CD4-positive, alpha-beta T cell treated with Interleukin-1 beta for 1 hour (primary cell): ENCODE measurements around the gene LCLAT1.
A peak's percentile ranks its signal among the peaks of the same experiment; 100 is the strongest.

Experiments
- DNase-seq, 2 donors: peaks; one replicate each; pipeline ENCODE4 v3.0.0-alpha.2; 2020 to 2022

LCLAT1 gene

DNA sequence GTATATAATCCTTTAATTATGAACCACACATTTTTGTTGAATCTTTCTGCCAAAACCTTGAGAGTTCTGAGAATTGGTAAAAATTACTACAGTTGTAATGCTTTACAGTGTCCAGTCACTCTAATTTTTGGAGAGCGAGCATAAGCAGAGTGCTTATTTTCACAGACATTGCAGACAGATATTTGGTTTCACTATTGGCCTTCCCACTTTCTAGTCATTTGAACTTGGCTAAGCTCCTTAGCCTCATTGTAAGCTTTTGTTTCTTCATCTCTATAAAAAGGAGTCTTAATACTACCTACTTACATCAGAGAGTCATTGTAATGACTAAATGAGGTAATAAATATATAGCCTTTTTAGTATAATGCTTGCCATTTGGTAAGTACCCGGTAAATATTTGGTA is 80.4 kb downstream of the LCLAT1 start:
- no peak for DNase-seq

DNA sequence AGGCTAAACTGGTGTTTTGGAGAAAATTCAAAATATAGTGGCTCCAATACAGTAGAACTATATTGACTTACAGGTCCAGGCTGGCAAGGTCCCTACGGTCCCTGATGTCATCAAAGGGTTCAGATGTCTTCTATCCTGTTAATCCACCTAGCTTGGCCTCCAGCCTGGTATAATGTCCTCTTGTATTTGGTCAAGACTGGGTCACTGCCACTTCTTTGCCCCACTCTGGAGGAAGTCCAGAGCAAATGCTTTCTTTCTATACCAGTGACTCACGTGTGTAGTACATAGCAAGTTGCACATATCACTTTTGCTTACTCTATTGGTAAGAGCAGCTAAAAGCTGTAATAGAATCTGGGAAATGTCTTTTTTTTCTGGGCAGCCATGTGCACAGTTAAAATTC is 80.8 kb downstream of the LCLAT1 start:
- DNase-seq = no peak

DNA sequence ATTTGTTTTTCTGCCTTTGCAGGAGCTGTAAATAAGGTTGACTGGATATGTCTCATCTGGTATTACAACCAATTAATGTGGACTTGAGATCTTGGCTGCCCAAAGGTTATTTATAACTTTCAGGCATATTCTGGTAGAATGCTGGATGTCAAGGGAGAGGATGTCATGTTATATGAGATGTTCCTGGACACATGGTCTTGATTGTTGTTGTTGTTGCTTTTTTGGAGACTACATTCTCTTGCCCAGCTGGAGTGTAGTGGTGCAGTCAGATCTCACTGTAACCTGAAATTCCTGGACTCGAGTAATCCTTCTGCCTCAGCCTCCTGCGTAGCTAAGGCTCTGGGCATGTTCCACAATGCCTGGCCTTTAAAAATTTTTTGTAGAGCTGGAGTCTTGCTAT is 83.3 kb downstream of the LCLAT1 start:
- DNase-seq = no peak

DNA sequence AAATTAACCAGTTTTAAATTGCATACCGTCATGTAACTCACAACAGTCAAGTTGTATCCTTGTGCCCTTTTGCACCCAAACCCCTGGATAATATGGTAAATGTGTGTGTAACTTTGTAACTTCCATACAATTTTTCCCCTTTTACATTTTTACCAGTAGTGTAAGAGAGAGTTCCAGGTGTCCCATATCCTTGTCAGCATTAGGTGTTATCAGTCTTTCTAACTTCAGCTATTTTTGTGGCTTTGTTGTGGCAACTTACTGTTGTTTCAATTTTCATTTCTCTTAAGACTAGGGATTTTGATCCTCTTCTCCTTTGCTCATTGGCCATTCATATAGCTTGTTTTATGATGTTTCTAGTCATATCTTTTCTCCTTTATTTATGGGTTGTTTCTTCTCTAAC is 94.6 kb downstream of the LCLAT1 start:
- no peak for DNase-seq

DNA sequence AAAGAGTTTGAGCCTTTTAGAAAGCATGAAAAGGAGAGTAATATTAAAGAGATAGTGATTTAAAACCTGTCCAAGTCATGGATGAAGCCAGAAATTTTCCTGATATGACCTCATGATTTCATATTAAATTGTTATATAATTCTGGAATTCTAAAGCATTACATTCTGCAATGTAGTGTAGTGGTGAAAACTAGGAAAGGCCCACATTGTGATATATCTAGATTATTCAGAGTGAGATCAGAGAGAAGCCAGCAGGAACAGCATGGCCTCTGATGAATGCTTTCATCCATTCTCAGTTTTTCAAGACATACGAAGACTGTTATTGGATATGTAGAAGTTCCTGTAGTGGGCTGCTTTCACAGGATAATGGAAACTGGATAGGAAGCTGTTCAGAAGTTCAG is 98.8 kb downstream of the LCLAT1 start:
- DNase-seq = no peak

DNA sequence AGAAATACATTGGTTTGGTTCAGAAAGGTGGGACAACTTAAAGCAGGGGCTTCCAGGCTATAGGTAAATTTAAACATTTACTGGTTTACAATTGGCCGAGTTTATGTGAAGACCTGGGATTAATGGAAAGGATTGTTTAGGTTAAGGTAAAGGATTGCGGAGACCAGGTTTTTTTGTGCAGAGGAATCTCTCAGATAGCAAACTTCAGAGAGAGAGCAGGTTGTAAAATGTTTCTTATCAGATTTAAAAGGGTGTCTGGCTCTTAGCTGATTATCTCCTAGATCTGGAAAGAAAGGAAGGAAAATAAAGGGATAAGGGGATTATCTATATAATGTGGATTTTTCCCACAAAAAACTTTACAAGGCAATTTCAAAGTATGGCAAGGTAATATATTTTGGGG is 101.3 kb downstream of the LCLAT1 start:
- no peak for DNase-seq

DNA sequence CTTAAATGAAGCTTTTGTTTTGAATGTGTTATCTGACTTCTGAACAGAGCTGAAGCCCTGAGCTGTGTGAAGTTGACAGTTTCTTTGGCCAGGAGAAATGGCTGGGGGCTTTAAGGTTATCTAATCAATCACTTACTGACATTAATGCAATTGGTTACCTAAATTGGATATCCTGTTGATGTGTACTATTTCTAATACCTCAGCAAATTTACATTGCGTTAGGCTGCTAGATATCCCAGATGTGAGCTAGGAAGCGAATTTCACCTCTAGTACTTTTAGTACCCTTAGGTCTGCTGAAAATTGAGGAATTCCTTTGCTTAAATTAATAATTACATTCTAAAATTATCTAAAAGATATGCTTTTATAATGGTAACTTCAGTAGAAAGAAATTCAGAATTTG is 102.0 kb downstream of the LCLAT1 start:
- no peak for DNase-seq

DNA sequence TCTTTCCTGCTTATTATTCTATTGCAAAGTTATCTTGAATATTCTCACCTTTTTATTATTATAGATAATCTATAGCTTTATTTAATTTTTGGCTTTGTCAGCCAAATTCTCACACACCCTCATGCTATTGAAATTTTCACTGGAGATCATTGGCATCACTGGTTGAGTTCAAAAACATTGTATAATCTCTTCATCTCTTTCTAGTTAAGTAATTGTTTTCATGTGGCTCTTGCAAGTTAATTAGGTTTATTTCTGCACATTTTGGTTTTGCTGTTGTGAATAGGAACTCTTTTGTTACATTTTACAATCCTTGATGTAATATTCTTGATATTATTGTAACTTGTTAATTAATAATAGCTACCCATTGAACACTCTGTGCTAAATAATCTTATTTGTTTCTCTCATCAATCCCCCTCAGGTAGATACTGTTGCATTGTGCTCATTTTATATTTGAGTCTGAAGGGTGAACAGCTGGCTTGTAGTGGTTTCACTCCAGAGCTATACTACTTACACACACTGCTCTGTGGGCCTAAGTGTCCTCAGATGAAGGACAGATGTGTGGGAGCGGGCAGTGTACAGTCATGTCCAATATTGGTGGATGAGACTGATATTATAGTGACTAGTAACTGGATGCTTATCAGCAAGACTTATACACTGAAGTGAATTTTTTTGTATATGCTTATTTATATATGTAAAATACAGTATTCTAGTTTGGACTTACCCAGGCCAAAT is 112.7 kb downstream of the LCLAT1 start:
- DNase-seq = no peak

DNA sequence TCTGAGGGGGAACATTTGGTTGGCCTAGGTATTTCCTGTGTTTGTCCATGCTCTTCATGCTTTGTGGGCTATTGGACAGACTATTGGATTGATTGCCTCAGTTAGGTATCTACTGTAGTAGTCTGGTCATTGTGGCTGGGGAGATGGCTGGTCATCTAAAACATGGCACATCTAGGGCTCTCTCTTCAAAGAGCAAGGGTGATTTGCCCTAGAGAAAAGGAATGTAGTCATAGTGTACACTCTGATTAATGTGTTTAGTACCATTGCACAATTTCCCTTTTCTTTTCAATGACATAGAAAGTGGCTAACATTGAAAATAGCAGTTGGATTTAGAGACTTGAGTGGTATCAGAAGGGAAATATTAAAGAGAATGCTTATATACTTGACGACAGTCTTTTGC is 114.3 kb downstream of the LCLAT1 start:
- no peak for DNase-seq

DNA sequence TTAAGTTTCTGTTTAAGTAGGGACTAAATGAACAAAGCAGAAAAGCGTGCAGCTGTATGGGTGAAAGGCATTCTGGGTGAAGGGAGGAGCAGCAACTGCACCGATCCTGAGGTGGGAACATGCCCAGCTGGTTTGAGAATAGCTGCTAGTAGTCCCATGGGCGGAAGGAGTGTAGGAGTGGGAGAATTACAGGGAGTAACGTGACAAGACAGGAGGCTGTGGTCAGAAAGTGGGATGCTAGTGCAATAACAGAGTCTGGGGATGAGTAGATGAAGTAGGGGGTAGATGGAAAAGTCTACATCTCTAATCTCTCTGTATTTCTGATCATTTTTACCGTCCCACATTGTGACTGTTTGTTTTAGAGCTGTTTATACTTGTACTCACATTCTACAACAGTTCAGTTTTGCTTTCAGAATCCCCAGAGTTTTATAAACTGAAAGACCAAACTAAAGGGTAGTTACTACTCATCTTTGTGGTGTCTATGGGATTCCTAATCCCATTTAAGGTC is 118.9 kb downstream of the LCLAT1 start:
- no peak for DNase-seq

DNA sequence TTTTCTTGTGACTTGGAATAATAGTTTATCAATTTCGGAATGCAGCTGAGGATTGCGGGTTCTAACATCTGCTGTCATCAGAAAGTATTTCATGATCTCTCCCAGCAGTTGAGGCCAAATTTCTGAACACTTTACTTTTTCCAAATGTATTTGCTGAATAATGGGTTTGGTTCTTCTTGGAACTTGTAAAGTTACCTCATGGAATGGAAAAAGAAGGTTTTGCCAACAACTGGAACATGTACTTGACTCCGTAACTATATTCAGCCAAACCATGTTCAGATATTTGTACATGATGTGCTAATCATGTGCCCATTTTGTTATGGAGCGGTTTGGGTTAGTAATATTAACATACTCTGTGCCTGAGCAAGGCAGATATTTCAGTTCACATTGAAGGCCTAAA is 119.6 kb downstream of the LCLAT1 start:
- no peak for DNase-seq

DNA sequence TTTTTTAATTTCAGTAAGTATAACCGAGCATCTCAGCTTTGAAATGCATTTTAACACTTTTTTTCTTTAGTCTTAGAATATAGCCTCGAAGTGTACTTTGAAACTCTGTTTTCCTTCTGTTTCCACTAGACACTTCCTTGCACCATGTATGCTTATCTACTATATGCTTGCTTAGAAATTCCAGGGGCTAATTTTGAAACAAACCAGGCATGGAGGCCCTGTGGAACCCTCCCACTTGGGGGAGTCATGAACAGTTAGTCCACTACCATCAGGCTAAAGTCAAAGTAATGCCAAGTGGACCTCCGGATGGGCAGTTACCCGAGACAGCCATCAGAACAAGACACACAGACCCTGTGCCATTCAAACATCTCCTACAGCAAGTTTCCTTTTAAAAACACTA is 120.3 kb downstream of the LCLAT1 start:
- DNase-seq = no peak

DNA sequence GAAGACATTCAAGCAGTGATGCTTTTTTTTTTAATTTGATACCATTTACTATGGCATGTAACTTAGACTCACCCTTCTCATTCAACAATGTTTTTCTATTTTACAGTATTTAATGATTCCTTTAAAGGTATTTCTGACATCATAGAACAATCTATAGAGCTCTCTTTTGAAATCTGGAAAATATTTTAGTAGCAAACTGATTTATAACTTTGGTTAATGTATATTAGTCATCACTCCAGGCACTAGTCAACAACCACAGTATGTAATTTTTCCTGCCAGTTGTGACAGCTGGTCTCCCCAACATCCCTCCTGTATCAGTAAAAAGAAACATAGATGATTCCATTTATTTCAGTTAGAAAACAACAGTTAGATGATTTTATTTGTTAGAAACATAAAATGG is 122.9 kb downstream of the LCLAT1 start:
- DNase-seq = no peak

DNA sequence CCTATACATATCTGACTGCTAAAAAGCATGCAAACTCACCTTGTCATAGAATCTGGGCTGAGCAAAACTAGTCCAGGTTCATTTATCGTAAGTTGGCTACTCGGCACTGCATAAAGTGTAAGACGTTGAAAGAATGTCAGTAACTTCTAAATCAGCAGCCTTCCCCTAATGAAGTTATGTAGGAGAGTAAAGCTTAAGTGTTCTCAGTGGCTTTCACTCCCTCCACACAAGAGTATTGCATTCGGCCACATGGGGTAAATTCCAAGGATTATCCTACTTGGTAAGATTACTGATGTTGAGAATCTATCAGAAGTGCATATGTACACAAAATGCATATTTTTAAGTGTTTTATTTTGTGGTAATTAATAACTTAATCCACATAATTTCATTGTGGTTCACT is 130.1 kb downstream of the LCLAT1 start:
- DNase-seq = no peak

DNA sequence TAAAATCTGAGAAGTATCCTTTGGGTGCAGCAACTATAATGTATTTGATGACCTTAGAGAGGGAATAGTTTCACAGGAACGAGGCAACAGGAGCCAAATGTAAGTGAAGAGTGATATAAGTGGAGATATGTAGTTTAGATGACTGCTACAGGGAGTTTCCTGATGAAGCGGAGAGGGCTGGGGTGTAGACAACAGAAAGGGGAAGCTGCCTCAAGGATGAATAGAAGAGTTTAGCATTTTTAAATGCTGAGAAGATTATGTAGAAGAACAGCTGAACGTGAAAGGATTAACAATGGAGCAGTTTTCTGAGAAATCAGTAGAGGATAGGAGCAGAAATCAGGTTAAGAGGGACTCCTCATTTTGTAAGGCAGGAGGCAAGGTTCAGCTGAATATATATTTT is 133.3 kb downstream of the LCLAT1 start:
- peak in 1 of 2 donors; percentile 18 for DNase-seq

DNA sequence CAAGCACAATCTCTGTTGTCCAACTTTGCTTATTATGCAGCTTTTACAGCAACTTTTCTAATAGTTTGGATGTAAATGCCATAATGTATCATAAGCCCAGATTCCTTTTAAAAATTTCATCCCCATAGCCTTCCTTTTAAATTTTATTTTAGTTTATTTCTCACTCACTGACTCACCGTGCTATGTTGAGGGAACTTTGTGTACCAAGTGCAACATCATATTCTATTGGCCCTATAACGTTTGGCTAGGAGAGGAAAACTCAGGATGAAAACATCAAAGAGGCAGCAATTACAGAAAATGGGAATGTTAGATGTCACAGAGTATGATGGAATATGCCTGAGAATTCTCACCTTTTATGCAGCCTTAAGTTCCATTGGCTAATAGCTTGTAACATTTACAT is 135.5 kb downstream of the LCLAT1 start:
- DNase-seq = no peak

DNA sequence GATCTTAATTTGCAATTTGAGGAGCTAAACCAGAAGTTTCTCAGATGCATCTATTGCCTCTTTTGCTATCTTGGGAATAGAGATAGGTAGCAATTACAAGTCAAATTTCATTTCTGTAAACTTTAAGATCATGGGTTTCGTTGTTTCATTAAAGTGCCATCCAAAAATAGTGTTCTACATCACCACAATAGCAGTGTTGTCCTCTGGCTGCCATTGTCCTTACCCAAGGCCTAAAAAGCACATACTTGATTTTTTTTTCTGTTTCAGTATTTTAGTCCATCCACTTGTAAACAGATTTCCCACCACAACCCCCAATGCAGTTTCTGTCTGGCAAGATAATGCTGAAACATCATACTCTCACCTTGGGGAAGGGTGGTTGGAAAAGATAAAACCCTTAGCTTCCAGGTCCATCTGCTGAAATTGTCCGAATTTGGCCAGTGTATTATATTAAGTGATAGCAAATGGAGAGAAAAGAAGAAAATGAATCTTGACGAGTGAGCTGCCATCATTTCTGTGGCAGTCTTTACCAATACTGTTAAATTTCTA is 136.2 kb downstream of the LCLAT1 start:
- no peak for DNase-seq

DNA sequence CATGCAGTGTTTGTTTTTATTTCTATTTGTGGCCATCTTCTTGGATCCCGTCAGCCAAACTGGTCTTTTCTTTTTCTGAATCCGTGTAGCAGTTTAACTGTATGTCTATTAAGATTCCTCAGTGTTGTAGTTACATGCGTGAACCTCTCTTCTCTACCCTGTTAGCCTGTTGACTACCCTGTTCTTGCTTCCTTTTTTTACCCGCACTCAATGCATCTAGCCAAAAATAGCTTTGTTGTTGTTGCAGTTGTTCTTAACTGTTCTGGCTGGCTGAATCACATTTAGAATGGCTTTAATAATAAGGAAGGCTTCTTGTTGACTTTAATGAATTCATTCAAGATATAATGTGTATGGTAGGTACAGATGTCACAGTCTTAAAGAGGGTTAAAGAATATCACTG is 137.1 kb downstream of the LCLAT1 start:
- DNase-seq = no peak

DNA sequence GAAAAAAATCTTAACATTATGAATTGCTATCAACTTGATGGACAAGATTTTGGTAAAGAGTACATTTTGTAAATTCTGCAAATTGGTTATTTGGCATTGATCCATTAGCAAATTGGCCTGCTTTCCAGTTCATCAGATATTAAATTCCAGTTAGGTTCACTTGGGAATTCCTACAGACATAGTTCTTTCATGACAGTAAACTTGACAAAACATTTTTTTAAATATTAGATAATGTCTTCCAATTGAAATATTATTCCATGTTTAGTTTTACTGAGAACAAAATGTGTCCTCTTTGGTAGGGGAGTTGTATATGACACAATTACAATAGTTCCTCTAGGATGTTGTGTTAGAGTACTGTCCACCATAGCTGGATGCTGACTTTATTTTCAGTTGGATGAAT is 141.9 kb downstream of the LCLAT1 start:
- no peak for DNase-seq

DNA sequence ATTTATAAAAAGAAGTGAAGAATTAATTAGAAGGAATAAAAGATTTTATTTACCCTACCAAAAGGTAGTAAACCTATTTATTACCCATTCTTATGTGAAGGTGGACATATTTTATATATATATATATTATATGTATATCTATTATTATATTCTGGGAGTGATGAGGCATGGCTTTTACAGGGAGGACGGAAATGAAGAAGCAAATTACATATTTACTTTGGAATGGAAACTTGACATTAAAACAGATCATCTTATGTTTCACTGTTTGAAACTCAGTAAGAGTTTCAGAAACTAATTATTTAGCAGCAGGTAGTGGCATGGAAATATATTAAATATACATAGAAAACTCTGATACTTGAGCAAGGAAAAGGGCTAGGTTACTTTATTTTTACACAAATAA is 143.4 kb downstream of the LCLAT1 start:
- DNase-seq = no peak

DNA sequence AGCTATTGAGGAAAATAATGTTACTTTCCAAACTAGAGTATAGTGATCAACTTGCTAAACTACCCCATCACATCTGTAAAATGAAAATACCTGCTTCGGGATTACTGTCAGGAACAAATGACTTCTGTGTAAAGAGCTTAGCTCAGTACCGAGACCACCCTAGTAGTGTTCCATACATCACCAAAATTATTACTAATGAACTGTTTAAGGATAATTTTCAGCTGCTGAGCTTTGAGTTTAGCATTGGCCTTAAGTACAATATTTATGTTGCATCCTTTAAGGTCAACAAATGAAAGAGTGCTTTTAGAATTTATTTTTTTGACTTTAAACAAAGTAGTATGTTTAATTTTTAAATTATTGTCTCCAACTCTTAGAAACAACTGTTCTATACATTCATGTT is 144.1 kb downstream of the LCLAT1 start:
- no peak for DNase-seq

DNA sequence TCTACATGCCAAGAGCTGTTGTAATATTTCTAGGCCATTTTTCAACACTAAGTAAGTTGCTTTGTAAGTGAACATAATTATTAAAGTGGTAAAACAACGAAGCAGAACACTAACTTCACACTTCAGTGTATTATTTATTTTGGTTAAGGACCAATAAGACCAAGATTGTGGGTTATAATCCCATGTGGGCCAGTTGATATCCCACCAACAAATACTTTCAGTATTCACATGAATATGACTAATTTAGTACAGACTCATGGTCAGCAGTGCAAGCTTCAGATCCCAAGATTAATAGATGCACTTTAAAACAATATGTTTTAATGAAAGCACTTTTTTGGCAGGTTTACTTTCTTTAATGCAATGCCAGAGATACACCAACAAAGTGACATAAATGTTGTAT is 154.3 kb downstream of the LCLAT1 start:
- no peak for DNase-seq

DNA sequence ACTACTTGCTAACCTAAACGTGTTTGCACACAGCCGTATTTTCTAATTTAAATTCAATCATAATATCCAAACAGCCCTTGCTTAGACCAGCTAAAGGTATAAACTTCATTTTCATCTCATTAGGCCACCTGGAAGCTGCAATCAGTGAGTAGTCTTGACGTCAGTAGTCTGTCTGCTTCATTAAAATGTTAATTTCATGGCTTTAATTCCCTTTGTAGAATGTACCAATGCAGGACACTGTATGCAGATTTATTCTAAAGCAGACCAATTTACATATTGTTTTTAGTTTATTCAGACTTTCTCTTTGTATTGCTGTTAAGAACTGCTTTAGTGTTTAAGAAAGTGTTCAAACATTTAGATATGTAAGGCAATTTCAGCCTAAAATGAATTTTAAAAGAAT is 158.2 kb downstream of the LCLAT1 start:
- DNase-seq = no peak

DNA sequence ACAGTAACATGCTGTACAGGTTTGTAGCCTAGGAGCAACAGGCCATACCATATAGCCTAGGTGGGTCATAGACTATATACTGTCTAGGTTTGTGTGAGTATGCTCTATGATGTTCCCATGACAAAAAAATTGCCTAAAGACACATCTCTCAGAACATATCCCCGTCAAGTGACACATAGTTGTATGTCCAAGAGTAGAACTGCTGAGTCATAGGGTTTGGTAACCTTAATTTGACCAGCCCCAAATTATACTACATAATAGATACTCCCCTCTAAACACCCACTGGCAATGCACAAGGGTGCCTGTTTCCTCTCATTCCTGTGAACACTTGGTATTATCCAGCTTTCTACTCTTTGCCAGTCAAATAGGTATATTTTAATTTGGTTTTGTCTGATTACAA is 161.6 kb downstream of the LCLAT1 start:
- no peak for DNase-seq

DNA sequence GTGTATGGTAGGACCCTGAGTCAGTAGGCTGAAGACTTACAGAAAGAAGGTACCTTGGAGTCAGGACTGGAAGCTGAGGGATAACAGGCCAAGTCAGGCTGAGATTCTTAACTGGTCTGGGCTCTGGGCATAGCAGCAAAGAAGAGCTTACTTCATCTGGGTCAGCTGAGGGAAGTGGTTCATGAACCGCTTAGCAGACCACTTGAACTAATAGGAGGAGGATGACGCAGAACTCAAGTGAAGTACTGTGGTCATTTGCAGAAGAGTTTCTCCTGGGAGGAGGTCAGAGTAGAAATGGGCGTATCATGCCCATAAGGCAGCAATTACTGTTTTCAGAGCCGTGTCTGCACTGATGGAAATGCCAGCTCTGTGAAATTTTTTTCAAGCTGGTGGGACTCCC is 164.5 kb downstream of the LCLAT1 start:
- DNase-seq = no peak
